OCI-LY3 (cell line): ENCODE data around the gene PRPF6.

Source experiments
- H2AFZ ChIP-seq: fragments of 200-600, 300-600 bp; shearing (Covaris generic); 2 replicates; pipeline ENCODE4 v1.6.0; 2014; ENCODE audit warnings: antibody characterized with exemption, low read depth, low read length
- H3K27ac ChIP-seq: fragments of 200-600, 300-600 bp; sonication (generic); 2 replicates; pipeline ENCODE4 v1.5.1; 2014; ENCODE audit warnings: mild to moderate bottlenecking, low read length, moderate library complexity, mixed read lengths
- H3K27me3 ChIP-seq: fragments of 200-600, 300-600 bp; sonication (generic); 2 replicates; pipeline ENCODE4 v1.6.1; 2014; ENCODE audit warnings: low read depth, low read length, mixed read lengths
- H3K36me3 ChIP-seq: fragments of 200-600, 300-600 bp; sonication (generic); replicated peaks from 2 replicates; pipeline ENCODE3; 2014; ENCODE audit warnings: low read depth, low read length, mixed read lengths
- H3K4me1 ChIP-seq: fragments of 300-600, 200-600 bp; sonication (generic); 2 replicates; pipeline ENCODE4 v1.6.1; 2014; ENCODE audit warnings: low read length, mixed read lengths
- H3K4me2 ChIP-seq: fragments of 200-600, 300-600 bp; sonication (generic); 2 replicates; pipeline ENCODE4 v1.6.1; 2014; ENCODE audit warnings: low read length, mixed read lengths
- H3K4me3 ChIP-seq: fragments of 300-600, 200-600 bp; sonication (generic); 2 replicates; pipeline ENCODE4 v1.5.1; 2014; ENCODE audit warnings: antibody characterized with exemption, mild to moderate bottlenecking, low read length, moderate library complexity
- H3K79me2 ChIP-seq: fragments of 300-600, 200-600 bp; shearing (Covaris generic); 2 replicates; pipeline ENCODE4 v1.6.1; 2014; ENCODE audit warnings: mild to moderate bottlenecking, low read length, mixed read lengths
- H3K9ac ChIP-seq: fragments of 300-600, 200-600 bp; shearing (Covaris generic); 2 replicates; pipeline ENCODE4 v1.6.0; 2014; ENCODE audit warnings: mild to moderate bottlenecking, low read length, moderate library complexity
- H3K9me3 ChIP-seq: fragments of 200-600, 300-600 bp; shearing (Covaris generic); 2 replicates; pipeline ENCODE4 v1.6.1; 2014; ENCODE audit warnings: low read length, mixed read lengths; ENCODE audit not compliant: insufficient read depth
- H4K20me1 ChIP-seq: fragments of 200-600, 300-600 bp; sonication (generic); 2 replicates; pipeline ENCODE4 v1.6.1; 2016; ENCODE audit warnings: low read length, mixed read lengths; ENCODE audit not compliant: insufficient read depth
- EZH2phosphoT487 ChIP-seq: fragments of 200-600 bp; shearing (Covaris generic); IDR thresholded peaks from 2 replicates; pipeline ENCODE4 v1.6.1; 2018; ENCODE audit warnings: antibody characterized with exemption, mixed run types, low read depth
- TF ChIP-seq, protein P1 (sequence below): fragments of 200-600, 300-600 bp; sonication (generic); IDR thresholded peaks from 2 replicates; pipeline ENCODE4 v1.5.1; 2014; ENCODE audit warnings: antibody characterized with exemption, low read length, low read depth

PRPF6 gene

DNA sequence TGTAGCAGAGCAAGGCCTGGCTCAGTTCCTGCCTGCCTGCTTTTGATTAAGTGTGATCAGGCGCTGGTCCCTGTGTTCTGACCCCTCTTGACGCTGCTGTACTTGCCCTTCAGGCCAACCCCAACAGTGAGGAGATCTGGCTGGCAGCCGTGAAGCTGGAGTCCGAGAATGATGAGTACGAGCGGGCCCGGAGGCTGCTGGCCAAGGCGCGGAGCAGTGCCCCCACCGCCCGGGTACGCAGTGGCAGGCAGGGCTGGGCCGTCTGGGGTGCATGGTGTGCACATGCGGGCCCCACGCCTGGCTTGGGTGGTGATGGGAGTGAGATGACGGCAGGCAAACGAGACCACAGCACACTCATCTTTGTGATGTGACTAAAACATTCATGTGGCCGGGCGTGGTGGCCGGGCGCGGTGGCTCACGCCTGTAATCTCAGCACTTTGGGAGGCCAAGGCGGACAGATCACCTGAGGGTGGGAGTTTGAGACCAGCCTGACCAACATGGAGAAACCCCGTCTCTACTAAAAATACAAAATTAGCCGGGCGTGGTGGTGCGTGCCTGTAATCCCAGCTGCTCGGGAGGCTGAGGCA is 45.0 kb downstream of the PRPF6 start:
- no peak overlapping the region for H3K4me2 ChIP-seq
- H3K79me2 ChIP-seq, result 0 out of 2 replicates have a peak, but pooled peaks cover 2% of the 10 kb centered on the region
- H3K9ac ChIP-seq, result no peak overlapping the region
- H3K4me3 ChIP-seq, result no peak overlapping the region
- no peaks in the 10 kb centered on the region for H3K27me3 ChIP-seq
- H3K4me1 ChIP-seq, result no peaks in the 10 kb centered on the region
- TF ChIP-seq EZH2phosphoT487, result no peak
- TF ChIP-seq, protein P1, sequence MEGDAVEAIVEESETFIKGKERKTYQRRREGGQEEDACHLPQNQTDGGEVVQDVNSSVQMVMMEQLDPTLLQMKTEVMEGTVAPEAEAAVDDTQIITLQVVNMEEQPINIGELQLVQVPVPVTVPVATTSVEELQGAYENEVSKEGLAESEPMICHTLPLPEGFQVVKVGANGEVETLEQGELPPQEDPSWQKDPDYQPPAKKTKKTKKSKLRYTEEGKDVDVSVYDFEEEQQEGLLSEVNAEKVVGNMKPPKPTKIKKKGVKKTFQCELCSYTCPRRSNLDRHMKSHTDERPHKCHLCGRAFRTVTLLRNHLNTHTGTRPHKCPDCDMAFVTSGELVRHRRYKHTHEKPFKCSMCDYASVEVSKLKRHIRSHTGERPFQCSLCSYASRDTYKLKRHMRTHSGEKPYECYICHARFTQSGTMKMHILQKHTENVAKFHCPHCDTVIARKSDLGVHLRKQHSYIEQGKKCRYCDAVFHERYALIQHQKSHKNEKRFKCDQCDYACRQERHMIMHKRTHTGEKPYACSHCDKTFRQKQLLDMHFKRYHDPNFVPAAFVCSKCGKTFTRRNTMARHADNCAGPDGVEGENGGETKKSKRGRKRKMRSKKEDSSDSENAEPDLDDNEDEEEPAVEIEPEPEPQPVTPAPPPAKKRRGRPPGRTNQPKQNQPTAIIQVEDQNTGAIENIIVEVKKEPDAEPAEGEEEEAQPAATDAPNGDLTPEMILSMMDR, result no peak
- H3K9me3 ChIP-seq, result no peaks in the 10 kb centered on the region
- H3K36me3 ChIP-seq, result peaks cover 57% of the 10 kb centered on the region
- 0 out of 2 replicates have a peak, but pooled peaks cover 3% of the 10 kb centered on the region for H4K20me1 ChIP-seq
- H3K27ac ChIP-seq, result no peak overlapping the region
- no peak overlapping the region for H2AFZ ChIP-seq

DNA sequence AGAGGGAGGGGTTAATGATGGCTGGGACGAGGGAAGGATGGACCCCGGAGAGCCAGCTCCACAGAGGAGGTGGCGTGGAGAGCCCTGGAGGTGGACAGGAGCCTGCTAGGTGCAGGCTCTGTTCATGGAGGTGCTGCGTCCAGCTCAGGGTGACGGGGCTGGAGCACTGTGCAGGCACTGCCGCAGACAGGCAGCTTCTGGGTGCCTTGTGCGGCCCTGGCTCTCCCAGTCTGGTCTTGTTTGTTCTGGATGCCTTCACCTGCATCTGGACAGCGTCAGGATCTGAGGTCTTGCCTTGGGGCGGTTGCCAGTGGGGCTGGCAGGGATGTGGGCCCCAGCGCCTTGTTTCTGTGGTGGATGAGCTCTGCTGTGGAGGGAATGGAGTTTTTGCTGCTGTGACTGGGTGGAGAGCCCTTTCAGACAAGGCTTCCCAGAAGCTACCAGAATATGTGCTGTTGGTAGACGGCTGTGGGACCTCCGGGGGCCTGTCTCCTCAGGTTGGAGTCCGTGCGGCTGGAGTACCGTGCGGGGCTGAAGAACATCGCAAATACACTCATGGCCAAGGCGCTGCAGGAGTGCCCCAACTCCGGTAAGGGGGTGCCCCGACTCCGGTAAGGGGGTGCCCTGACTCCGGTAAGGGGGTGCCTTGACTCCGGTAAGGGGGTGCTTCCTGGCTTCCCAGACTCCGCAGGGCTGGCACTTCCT is 47.2 kb downstream of the PRPF6 start:
- Histone ChIP-seq H3K4me3 (no peak overlapping the region), H4K20me1 (0 out of 2 replicates have a peak, but pooled peaks cover 3% of the 10 kb centered on the region), H3K4me1 (no peaks in the 10 kb centered on the region), H3K27ac (no peak overlapping the region), H3K4me2 (no peak overlapping the region), H2AFZ (no peak overlapping the region), H3K27me3 (no peaks in the 10 kb centered on the region), H3K79me2 (no peaks in the 10 kb centered on the region), H3K36me3 (peaks cover 52% of the 10 kb centered on the region), H3K9me3 (no peaks in the 10 kb centered on the region), H3K9ac (no peak overlapping the region)
- TF ChIP-seq, protein P1, result no peak
- no peak for TF ChIP-seq EZH2phosphoT487

DNA sequence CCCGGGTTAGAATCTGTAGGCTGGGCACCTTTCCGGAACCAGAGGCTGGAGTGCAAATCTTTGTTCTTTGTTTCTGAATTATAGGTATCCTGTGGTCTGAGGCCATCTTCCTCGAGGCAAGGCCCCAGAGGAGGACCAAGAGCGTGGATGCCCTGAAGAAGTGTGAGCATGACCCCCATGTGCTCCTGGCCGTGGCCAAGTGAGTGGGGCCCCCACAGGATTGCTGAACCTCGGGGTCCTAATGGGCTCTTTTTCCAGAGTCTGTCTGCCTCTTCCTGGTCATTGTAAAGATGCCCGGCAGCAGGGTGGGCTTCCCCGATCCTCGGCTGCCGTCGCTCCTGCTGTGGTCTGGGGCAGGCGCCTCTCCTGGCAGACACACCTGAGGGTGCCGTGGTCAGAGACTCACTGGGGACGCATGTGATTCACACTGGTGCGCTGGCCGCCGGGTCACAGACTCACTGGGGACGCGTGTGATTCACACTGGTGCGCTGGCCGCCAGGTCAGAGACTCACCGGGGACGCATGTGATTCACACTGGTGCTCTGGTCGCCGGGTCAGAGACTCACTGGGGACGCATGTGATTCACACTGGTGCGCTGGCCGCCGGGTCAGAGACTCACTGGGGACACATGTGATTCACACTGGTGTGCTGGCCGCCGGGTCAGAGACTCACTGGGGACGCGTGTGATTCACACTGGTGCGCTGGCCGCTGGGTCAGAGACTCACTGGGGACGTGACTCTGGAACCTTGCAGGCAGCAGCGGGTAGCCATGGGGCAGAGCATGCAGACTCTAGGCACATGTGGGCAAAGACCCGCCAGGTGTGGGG is 48.6 kb downstream of the PRPF6 start:
- no peak overlapping the region for H2AFZ ChIP-seq
- no peak overlapping the region for H3K4me2 ChIP-seq
- no peaks in the 10 kb centered on the region for H3K9me3 ChIP-seq
- H3K79me2 ChIP-seq, result no peaks in the 10 kb centered on the region
- no peaks in the 10 kb centered on the region for H4K20me1 ChIP-seq
- no peak overlapping the region for H3K27ac ChIP-seq
- no peaks in the 10 kb centered on the region for H3K27me3 ChIP-seq
- no peak overlapping the region for H3K9ac ChIP-seq
- no peak overlapping the region for H3K4me3 ChIP-seq
- peaks cover 38% of the 10 kb centered on the region for H3K36me3 ChIP-seq
- no peaks in the 10 kb centered on the region for H3K4me1 ChIP-seq
- no peak for TF ChIP-seq EZH2phosphoT487
- TF ChIP-seq, protein P1, result no peak
